K562 (cell line): ENCODE data around the gene DNPEP. TPM values are rescaled to one million over a fixed set of nuclear protein-coding genes. Genes with fewer than 3 reads are reported as not detected.

ENCODE experiments used
- ATAC-seq: fragments of 200-7000 bp; cut with Tn5 transposase; 3 replicates; pipeline ENCODE4 v1.9.1; 2020; ENCODE audit warnings: moderate library complexity
- BruUV-seq: library from RNA; stranded (reverse); fragments of 400-500 nt; replicated peaks from 2 replicates; lab custom pipeline; 2021; lab: Mats Ljungman, UMichigan
- CTCF ChIA-PET: fragments of 300-600 bp; formaldehyde crosslinking; extraction: SDS; loops from one replicate; lab custom pipeline; 2021; ENCODE audit warnings: low intra/inter-chr PET ratio; lab: Yijun Ruan, JAX
- POLR2A ChIA-PET: fragments of 300-600, 350-650 bp; sonication (Branson Sonifier 250); formaldehyde crosslinking; extraction: SDS; loops from one replicate; lab custom pipeline; 2021; ENCODE audit warnings: antibody characterized with exemption, inconsistent platforms; lab: Yijun Ruan, JAX
- DNase-seq, 4 experiments: peaks; one replicate each; pipeline versions ENCODE4 v3.0.0 to v3.0.0-alpha.2; 2011 to 2018; ENCODE audit warnings: low spot score in 3 of 4, mixed read lengths in 3 of 4; ENCODE audit errors: extremely low read depth in 1 of 4
- FAIRE-seq: peaks from 2 replicates; lab custom pipeline; 2011; peaks lifted over from hg19 to GRCh38; lab: Jason Lieb, UNC
- H2AFZ ChIP-seq: 2 replicates; pipeline ENCODE4 v1.6.0; 2011; ENCODE audit warnings: low read depth, low read length, control low read depth, inconsistent platforms
- H3K27ac ChIP-seq: fragments of 200-600 bp; 3 replicates; pipeline ENCODE4 v1.8.0; 2011; ENCODE audit warnings: low read depth, mild to moderate bottlenecking, control low read depth, inconsistent platforms, low read length, moderate library complexity, mixed read lengths; ENCODE audit errors: extremely low read depth
- H3K27me3 ChIP-seq, 2 experiments: fragments of 300-600 bp in 1 of 2; 2 replicates in 1 of 2; 3 replicates in 1 of 2; pipeline versions ENCODE4 v1.6.0 to v1.8.0; 2011; ENCODE audit warnings: inconsistent platforms in 2 of 2, low read length in 2 of 2, mild to moderate bottlenecking in 1 of 2, mixed read lengths in 1 of 2, moderate library complexity in 1 of 2; ENCODE audit not compliant: control insufficient read depth in 2 of 2, insufficient read depth in 2 of 2
- H3K36me3 ChIP-seq: fragments of 300-600 bp; 3 replicates; pipeline ENCODE4 v1.8.0; 2011; ENCODE audit warnings: mild to moderate bottlenecking, low read length, inconsistent platforms; ENCODE audit not compliant: control insufficient read depth, insufficient read depth
- H3K4me1 ChIP-seq, 2 experiments: fragments of 200-600 bp in 1 of 2; replicated peaks in 1 of 2; 2 replicates in 1 of 2; 3 replicates in 1 of 2; pipeline versions ENCODE4 v1.5.1 to v1.8.0; 2011; ENCODE audit warnings: inconsistent platforms in 2 of 2, low read length in 2 of 2, mild to moderate bottlenecking in 1 of 2, mixed read lengths in 1 of 2, moderate library complexity in 1 of 2; ENCODE audit not compliant: control insufficient read depth in 2 of 2, insufficient read depth in 2 of 2
- H3K4me2 ChIP-seq: 2 replicates; pipeline ENCODE4 v1.6.1; 2011; ENCODE audit warnings: low read length, control low read depth, inconsistent platforms, mixed read lengths; ENCODE audit not compliant: insufficient read depth
- H3K4me3 ChIP-seq: fragments of 200-600 bp; sonication (generic), shearing (Covaris generic); 2 replicates; pipeline ENCODE4 v1.5.1; 2016; ENCODE audit warnings: control low read depth, inconsistent platforms
- H3K79me2 ChIP-seq: fragments of 200-600 bp; 3 replicates; pipeline ENCODE4 v1.8.0; 2011; ENCODE audit warnings: low read length, inconsistent platforms; ENCODE audit not compliant: control insufficient read depth, insufficient read depth
- H3K9ac ChIP-seq, 2 experiments: 2 replicates each; pipeline versions ENCODE4 v1.6.0 to v1.6.1; 2011; ENCODE audit warnings: low read depth in 2 of 2, low read length in 2 of 2, control low read depth in 1 of 2, inconsistent platforms in 1 of 2, mild to moderate bottlenecking in 1 of 2, mixed read lengths in 1 of 2; ENCODE audit not compliant: insufficient read depth in 1 of 2
- H3K9me1 ChIP-seq: one replicate; pipeline ENCODE4 v1.6.0; 2011; ENCODE audit warnings: inconsistent platforms, mild to moderate bottlenecking, low read length, moderate library complexity; ENCODE audit not compliant: control insufficient read depth, insufficient read depth
- H3K9me3 ChIP-seq: replicated peaks from 2 replicates; pipeline ENCODE4 v1.5.1; 2011; ENCODE audit warnings: low read depth, low read length, inconsistent platforms; ENCODE audit not compliant: control insufficient read depth, insufficient read depth
- H4K20me1 ChIP-seq: replicated peaks from 2 replicates; pipeline ENCODE4 v1.6.1; 2011; ENCODE audit warnings: low read length, inconsistent platforms, mixed read lengths; ENCODE audit not compliant: control insufficient read depth, insufficient read depth
- CSDE1 ChIP-seq, 2 experiments: fragments of 450-650 bp; IDR thresholded peaks; 2 replicates each; pipeline ENCODE4 v1.6.1; 2016; ENCODE audit warnings: mild to moderate bottlenecking in 1 of 2
- DDX20 ChIP-seq: fragments of 450-650 bp; IDR thresholded peaks from 2 replicates; pipeline ENCODE4 v1.6.1; 2016; ENCODE audit warnings: missing genetic modification characterization, low read depth, mild to moderate bottlenecking, missing compliant biosample characterization, moderate library complexity
- HDAC1 ChIP-seq, 2 experiments: fragments of 450-650 bp; IDR thresholded peaks; 2 replicates each; pipeline ENCODE4 v1.6.1; 2016 to 2017; ENCODE audit warnings: inconsistent platforms in 1 of 2, mild to moderate bottlenecking in 1 of 2, moderate library complexity in 1 of 2
- HLTF ChIP-seq: fragments of 450-650 bp; IDR thresholded peaks from 2 replicates; pipeline ENCODE4 v1.6.1; 2016
- MIER1 ChIP-seq: fragments of 450-650 bp; IDR thresholded peaks from 2 replicates; pipeline ENCODE4 v1.6.1; 2016; ENCODE audit warnings: antibody characterized with exemption, mild to moderate bottlenecking, low read depth
- PYGO2 ChIP-seq: fragments of 450-650 bp; IDR thresholded peaks from 2 replicates; pipeline ENCODE4 v1.6.1; 2016; ENCODE audit warnings: mild to moderate bottlenecking, missing genetic modification characterization, moderate library complexity, missing compliant biosample characterization
- RFX1 ChIP-seq: fragments of 450-650 bp; IDR thresholded peaks from 2 replicates; pipeline ENCODE4 v1.6.1; 2016; ENCODE audit warnings: mild to moderate bottlenecking, moderate library complexity
- ZNF316 ChIP-seq: fragments of 450-650 bp; IDR thresholded peaks from 2 replicates; pipeline ENCODE4 v1.6.1; 2016
- WGBS: fragments of 100-300 bp; shearing (Covaris generic); methylation state at CpG from one replicate; pipeline ENCODE4 v1.1.6; 2016; ENCODE audit warnings: low coverage, mixed read lengths; ENCODE audit not compliant: insufficient coverage; ENCODE audit errors: missing lambda C conversion rate; 5-methylcytosine and 5-hydroxymethylcytosine counted together
- in situ Hi-C: fragments of 300-500 bp; cut with MboI; formaldehyde crosslinking; loops from 4 replicates; pipeline ENCODE4 v1.15.0; 2018; ENCODE audit warnings: inconsistent platforms, mixed read lengths
- intact Hi-C: fragments of 100-400 bp; cut with micrococcal nuclease; formaldehyde crosslinking; loops from 2 replicates; pipeline ENCODE4 v1.14.2; 2022
- polyA plus RNA-seq, 8 experiments: library from polyadenylated mRNA; depleted of rRNA in 4 of 8; stranded (reverse) in 5 of 8; unstranded in 3 of 8; fragments of >200 nt; fragmentation: Nextera tagmentation in 2 of 8; fragmentation: Illumina TruSeq in 1 of 8; extraction: Ambion mirVana in 2 of 8; extraction: Trizol in 1 of 8; gene quantifications; 2 replicates each; pipeline versions ENCODE4 v1.2.1 to v1.2.3, GENCODE V29; 2011 to 2014; ENCODE audit warnings: inconsistent platforms in 1 of 8, missing spikeins in 1 of 8
- total RNA-seq, 7 experiments: library from RNA; depleted of rRNA in 6 of 7; stranded (reverse); fragments of >200 nt in 6 of 7; fragmentation: Illumina TruSeq in 2 of 7; extraction: Trizol in 2 of 7; gene quantifications; 2 replicates each; pipeline versions ENCODE4 v1.2.1 to v1.2.3, GENCODE V29; 2011 to 2021; ENCODE audit warnings: low replicate concordance in 1 of 7
- TF ChIP-seq, protein P1 (sequence below): sonication (generic); formaldehyde crosslinking; IDR thresholded peaks from 2 replicates; pipeline ENCODE4 v1.5.0; 2020; ENCODE audit warnings: missing genetic modification reagents

The DNPEP gene
- total and polyA plus RNA-seq, 9 of the 15 experiments (the other 6 are each of a cell fraction or from before 2014, with no cell fraction given): 34.6 to 71.4 (median 45.5) TPM

DNA sequence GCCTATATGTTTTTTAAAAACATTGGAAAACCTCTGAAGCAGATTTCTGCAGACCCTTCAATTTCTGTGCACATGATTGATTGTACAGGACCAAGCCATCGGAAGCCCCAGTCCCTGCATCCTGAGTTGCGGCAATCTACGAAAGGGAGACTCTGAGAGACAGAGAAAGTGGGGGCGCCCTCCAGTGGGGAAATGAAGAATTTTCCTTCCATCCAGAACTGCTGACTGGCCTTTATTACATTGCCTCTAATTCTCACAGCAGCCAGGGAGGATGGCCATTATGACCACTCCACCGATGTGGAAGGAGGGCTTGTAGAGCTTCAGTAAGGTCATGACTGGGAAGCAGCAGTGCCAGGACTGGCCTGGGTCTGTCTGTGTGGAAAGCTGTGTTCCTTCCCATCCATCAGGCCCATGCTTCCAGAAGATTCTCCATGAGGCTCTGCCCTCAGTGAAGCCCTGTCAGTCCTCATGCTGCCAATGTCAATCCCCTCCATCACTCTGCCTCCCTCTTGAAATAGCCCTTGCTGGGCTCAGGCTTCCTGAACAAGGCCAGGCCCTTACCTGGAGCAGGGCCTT, 35.2 kb downstream of the DNPEP start (continued):
- TF ChIP-seq PYGO2 (no peak), DDX20 (no peak), CSDE1 (IDR thresholded peaks at IDR 0.05) (no peak), HDAC1 (IDR thresholded peaks at IDR 0.05) (no peak), ZNF316 (peak; percentile 99)

DNA sequence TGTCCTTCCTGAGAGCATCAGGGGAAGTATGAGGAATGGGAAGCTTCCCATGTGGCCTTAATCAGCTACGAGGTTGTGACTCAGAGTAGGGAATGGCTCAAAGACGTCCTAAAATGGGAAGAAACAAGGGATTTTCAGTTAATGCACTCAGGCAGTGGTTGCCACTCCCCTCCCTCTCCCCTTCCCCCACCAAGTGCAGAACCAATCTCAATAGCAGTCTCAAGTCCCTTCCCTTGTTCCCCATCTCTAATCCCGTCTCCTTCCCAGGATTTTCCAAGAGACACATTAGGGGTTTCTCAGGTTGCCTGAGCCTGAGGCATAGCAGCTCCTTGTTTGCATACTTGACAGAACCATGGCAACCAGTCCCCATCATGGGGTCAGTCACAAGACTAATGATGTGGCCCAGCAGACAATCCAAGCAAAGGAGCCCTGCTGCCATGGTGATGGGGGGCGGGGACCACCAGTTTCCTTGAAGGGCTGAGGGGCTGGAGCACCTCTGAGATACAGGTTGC, 36.9 kb downstream of the DNPEP start:
- Histone ChIP-seq H3K27ac (no peak overlapping the region), H3K4me1 (peaks cover 2 to 4% of the 10 kb centered on the region in 2 experiments; a peak in 3 of 5 replicates), H3K9me1 (no peaks in the 10 kb centered on the region), H2AFZ (no peak overlapping the region), H3K9me3 (no peaks in the 10 kb centered on the region), H3K4me2 (no peak overlapping the region), H3K79me2 (no peaks in the 10 kb centered on the region), H4K20me1 (no peaks in the 10 kb centered on the region), H3K36me3 (no peaks in the 10 kb centered on the region), H3K27me3 (peaks cover 0 to 7% of the 10 kb centered on the region in 2 experiments; a peak in 2 of 5 replicates), H3K9ac (no peak overlapping the region), H3K4me3 (no peak overlapping the region)
- ChIA-PET CTCF (no interaction called here), POLR2A (interaction anchor here (0.9 kb wide), 1 partner anchor 179 kb away, joined by 3 read pairs; no protein-coding TSS in a partner anchor)
- in situ Hi-C loops (no loop called here), intact Hi-C loops (loop anchor here (5.0 kb wide), 1 partner anchor 53 kb away; no protein-coding TSS in a partner anchor)
- ATAC-seq: no peak
- no TSS peak for BruUV-seq
- TF ChIP-seq, protein P1, sequence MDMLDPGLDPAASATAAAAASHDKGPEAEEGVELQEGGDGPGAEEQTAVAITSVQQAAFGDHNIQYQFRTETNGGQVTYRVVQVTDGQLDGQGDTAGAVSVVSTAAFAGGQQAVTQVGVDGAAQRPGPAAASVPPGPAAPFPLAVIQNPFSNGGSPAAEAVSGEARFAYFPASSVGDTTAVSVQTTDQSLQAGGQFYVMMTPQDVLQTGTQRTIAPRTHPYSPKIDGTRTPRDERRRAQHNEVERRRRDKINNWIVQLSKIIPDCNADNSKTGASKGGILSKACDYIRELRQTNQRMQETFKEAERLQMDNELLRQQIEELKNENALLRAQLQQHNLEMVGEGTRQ: no peak
- TF ChIP-seq HLTF: no peak
- no peak for TF ChIP-seq MIER1
- TF ChIP-seq RFX1: peak; percentile 33
- no peak for DNase-seq
- FAIRE-seq: no peak
- 0% methylated on average over 4 of the region's 4 CpGs for WGBS
